ENCODE results near the gene ARID3A.

Gene ARID3A

DNA sequence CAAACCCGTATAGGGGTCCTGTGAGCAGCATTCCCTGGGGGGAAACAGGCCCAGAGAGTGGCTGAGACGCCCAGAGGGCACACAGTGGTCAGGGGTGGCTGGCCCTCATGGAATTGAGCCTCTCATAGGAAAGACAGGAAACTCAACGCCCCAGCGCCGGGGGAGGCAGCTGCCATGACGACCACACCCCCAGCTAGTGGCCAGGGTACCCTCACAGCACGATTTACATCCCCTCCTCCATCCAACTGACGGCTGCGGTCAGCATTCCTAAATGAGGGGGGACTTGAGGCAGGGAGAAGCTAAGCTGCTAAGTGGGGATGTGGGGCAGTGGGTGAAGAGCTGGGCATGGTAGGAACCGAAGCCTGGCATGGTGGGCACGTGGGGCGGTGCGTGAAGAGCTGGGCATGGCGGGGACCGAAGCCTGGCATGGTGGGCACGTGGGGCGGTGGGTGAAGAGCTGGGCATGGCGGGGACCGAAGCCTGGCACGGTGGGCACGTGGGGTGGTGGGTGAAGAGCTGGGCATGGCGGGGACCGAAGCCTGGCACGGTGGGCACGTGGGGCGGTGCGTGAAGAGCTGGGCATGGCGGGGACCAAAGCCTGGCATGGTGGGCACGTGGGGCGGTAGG, 42.9 kb upstream of the ARID3A start:
- DNase-seq (ENCODE audit: low spot score) = no peak
- TF ChIP-seq, protein P1, sequence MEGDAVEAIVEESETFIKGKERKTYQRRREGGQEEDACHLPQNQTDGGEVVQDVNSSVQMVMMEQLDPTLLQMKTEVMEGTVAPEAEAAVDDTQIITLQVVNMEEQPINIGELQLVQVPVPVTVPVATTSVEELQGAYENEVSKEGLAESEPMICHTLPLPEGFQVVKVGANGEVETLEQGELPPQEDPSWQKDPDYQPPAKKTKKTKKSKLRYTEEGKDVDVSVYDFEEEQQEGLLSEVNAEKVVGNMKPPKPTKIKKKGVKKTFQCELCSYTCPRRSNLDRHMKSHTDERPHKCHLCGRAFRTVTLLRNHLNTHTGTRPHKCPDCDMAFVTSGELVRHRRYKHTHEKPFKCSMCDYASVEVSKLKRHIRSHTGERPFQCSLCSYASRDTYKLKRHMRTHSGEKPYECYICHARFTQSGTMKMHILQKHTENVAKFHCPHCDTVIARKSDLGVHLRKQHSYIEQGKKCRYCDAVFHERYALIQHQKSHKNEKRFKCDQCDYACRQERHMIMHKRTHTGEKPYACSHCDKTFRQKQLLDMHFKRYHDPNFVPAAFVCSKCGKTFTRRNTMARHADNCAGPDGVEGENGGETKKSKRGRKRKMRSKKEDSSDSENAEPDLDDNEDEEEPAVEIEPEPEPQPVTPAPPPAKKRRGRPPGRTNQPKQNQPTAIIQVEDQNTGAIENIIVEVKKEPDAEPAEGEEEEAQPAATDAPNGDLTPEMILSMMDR (IDR thresholded peaks at IDR 0.05) = no peak
- H3K27ac ChIP-seq = no peak overlapping the region
- H3K4me3 ChIP-seq = no peak overlapping the region

DNA sequence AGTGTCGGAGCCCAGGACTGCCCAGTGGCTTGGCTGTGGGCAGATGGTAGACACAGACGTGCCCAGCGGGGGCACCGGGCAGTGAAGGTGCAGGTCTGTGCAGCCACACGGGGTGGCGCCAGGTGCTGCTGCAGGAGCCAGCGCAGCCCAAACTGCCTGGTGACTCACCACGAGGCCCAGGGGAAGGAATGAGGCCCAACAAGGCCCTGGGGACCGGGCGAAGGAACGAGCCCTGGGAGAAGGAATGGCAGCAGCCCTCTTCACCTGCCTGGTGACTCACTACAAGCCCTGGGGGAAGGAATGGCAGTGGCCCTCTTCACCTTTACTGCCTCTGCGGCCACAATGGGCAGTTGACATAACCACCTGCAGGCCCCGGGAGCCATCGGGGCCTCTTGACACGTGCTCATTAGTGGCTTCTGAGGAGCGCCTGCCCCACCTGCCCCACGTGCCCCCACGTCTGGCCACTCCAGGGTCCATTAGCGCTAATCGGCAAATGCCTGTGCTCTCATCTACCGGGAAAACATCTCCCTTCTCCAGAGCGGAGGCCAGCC, 42.1 kb upstream of the ARID3A start:
- Histone ChIP-seq H3K27ac (no peak overlapping the region), H3K4me3 (no peak overlapping the region)
- no peak for DNase-seq (ENCODE audit: low spot score)
- TF ChIP-seq, protein P1 (IDR thresholded peaks at IDR 0.05) = no peak

DNA sequence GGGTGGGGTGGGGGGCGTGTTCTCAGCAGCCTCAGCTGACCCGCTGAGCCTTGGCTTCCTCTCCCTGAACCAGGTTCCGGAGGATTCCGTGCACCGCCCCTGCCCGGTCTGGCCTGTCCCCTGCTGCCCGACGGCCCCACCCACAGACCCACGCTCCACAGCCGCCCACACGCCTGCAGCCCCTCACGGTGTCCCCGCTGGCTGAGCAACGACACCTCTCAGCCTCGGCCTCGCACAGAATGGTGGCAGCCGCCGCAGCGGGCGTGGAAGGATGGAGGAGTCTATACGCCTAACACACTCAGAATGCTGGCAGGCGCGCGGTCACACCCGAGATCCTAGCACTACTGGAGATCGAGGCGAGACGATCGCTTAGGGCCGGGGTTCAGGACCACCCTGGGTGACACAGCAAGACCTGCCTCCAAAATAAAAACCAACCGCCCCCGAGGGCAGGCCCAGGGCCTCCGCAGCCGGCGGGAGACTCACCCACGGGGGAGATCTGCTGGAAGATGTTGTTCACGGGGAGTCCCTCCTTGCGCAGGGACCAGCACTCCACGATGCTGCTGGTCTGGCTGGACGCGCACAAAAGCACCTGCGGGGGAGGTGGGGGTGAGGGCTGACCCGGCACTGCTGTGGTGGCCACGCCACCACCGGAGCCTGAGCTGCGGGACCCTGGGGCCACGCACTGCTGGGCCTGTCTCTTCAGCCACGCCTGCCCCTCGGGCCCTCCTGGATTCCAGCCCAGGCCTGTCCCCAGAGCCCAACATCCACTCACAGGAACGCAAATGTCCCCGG, 41.2 kb upstream of the ARID3A start:
- DNase-seq (ENCODE audit: low spot score) = no peak
- TF ChIP-seq, protein P1 (IDR thresholded peaks at IDR 0.05) = no peak
- no peak overlapping the region for H3K4me3 ChIP-seq
- no peak overlapping the region for H3K27ac ChIP-seq

GRCh38 chr19:885536-886224, 40.2 kb upstream of the ARID3A start:
- Histone ChIP-seq H3K4me3 (no peak overlapping the region), H3K27ac (no peak overlapping the region)
- TF ChIP-seq, protein P1 (IDR thresholded peaks at IDR 0.05) = no peak
- DNase-seq (ENCODE audit: low spot score) = no peak

- TF ChIP-seq, protein P1 (IDR thresholded peaks at IDR 0.05) = no peak
- no peak for DNase-seq (ENCODE audit: low spot score)
- no peak overlapping the region for H3K4me3 ChIP-seq
- no peak overlapping the region for H3K27ac ChIP-seq
Observed at GRCh38 chr19:887072-887471, 38.8 kb upstream of the ARID3A start.

GRCh38 chr19:887599-887998, 38.2 kb upstream of the ARID3A start:
- TF ChIP-seq, protein P1 (IDR thresholded peaks at IDR 0.05) = no peak

More at GRCh38 chr19:887599-887998, 38.2 kb upstream of the ARID3A start:
- Histone ChIP-seq H3K27ac (no peak overlapping the region), H3K4me3 (no peak overlapping the region)
- no peak for DNase-seq (ENCODE audit: low spot score)

Data from coronary artery (tissue), 2 donors.